ENCODE results near the gene LRRC59. TPM values are rescaled to one million over a fixed set of nuclear protein-coding genes. Genes with fewer than 3 reads are reported as not detected.

Gene LRRC59
- total and polyA plus RNA-seq, 4 donors: 43.8 to 117 (median 79.2) TPM

DNA sequence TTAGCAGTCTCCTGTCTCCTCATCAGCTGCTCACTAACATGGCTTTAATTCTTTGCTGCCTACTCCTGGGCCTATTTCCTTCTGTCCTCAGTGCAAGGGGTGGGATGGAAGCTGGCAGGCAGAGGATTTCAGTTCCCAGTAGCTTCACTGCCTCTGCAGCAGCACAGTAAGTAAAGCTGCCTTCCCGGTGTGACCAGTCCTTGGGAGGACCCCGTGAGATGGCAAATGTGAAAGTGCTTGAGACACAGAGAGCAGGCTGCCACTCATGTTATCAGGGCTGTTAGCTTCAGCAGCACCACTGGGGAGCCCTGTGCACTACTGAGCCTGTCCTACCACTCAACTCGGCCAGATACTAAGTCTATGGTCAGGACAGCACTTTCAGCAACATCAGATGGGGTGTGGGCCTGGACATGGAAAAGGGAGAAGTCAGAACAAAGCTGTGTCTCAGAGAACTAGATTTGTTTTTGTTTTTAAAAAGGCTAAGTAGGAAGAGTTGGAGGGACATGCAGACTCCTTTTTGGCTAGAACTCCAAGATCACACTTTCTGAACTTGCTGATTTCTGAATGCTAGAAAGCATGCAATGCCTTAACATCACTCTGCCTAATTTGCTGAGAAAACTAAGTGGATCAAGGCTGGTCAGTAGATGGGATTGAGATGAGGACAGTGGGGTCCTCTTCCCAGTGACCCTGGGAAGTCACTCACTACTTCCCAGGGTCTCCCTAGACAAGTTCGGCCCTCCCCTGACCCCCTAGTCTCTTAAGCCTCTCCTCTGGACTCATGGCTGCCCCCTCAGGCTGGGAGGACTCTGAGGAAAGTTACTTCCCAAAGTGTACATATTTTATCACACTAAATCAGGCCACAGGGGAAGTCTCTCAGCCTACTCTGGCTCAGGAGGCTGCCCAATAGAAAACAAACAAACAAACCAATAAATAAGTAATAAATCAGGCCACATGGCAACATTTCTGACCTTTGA, 29.8 kb upstream of the LRRC59 start:
- Histone ChIP-seq H3K36me3 (ENCODE audit: control insufficient read depth in 4 of 4, insufficient read depth in 4 of 4, low read length in 4 of 4) (peaks cover 0 to 9% (median under 1%) of the 10 kb centered on the region in 4 donors), H3K9me3 (ENCODE audit: control insufficient read depth in 4 of 4, insufficient read depth in 3 of 4, low read length in 3 of 4) (no peaks in the 10 kb centered on the region), H3K27me3 (ENCODE audit: control insufficient read depth in 3 of 3, insufficient read depth in 3 of 3, low read length in 2 of 3) (no peaks in the 10 kb centered on the region), H3K27ac (ENCODE audit: low read depth in 1 of 2, low read length in 1 of 2) (peak overlapping the region; percentile 15 to 86), H3K4me3 (peak overlapping the region; percentile 73), H3K9ac (ENCODE audit: insufficient read depth in 1 of 2, low read length in 2 of 2) (peak overlapping the region in 1 of 2 donors; percentile 63), H3K4me1 (ENCODE audit: control insufficient read depth in 5 of 5, insufficient read depth in 5 of 5, low read length in 5 of 5) (peaks cover 0 to 49% (median 18%) of the 10 kb centered on the region in 5 donors)
- TF ChIP-seq, protein P1, sequence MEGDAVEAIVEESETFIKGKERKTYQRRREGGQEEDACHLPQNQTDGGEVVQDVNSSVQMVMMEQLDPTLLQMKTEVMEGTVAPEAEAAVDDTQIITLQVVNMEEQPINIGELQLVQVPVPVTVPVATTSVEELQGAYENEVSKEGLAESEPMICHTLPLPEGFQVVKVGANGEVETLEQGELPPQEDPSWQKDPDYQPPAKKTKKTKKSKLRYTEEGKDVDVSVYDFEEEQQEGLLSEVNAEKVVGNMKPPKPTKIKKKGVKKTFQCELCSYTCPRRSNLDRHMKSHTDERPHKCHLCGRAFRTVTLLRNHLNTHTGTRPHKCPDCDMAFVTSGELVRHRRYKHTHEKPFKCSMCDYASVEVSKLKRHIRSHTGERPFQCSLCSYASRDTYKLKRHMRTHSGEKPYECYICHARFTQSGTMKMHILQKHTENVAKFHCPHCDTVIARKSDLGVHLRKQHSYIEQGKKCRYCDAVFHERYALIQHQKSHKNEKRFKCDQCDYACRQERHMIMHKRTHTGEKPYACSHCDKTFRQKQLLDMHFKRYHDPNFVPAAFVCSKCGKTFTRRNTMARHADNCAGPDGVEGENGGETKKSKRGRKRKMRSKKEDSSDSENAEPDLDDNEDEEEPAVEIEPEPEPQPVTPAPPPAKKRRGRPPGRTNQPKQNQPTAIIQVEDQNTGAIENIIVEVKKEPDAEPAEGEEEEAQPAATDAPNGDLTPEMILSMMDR (IDR thresholded peaks at IDR 0.05; ENCODE audit: control extremely low read depth, extremely low read depth): no peak
- WGBS, 2 donors: 19 to 23% methylated on average over 4 of the region's 4 CpGs
- ATAC-seq (ENCODE audit: insufficient read depth, low FRiP score): peak; percentile 37
- peak; percentile 56 to 71 (median 62) for DNase-seq

DNA sequence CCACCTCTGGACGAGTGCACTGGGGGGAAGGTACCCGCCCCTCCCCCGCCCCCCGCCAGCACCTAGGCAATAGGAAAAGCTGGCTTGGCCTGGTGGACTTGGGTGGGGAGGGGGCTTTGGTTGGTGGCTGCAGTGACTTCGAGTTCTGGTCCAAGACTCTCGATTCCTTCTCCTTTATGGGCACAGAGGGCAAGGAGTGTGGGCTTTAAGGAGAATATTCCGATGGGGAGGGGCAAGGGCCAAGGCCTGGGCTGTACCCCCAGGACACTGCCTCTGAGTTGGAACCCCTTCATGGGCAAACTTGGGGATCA, 29.1 kb upstream of the LRRC59 start:
- TF ChIP-seq, protein P1 (IDR thresholded peaks at IDR 0.05; ENCODE audit: control extremely low read depth, extremely low read depth): no peak
- H3K4me1 ChIP-seq (ENCODE audit: control insufficient read depth in 5 of 5, insufficient read depth in 5 of 5, low read length in 5 of 5): peaks cover 0 to 52% (median 18%) of the 10 kb centered on the region in 5 donors
- no peaks in the 10 kb centered on the region for H3K27me3 ChIP-seq (ENCODE audit: control insufficient read depth in 3 of 3, insufficient read depth in 3 of 3, low read length in 2 of 3)
- H3K9ac ChIP-seq (ENCODE audit: insufficient read depth in 1 of 2, low read length in 2 of 2): peak overlapping the region in 1 of 2 donors; percentile 63
- peak overlapping the region; percentile 73 for H3K4me3 ChIP-seq
- ATAC-seq (ENCODE audit: insufficient read depth, low FRiP score) (no peak), DNase-seq (no peak)
- 0 to 2% methylated on average over 7 of the region's 7 CpGs for WGBS, 2 donors
- H3K9me3 ChIP-seq (ENCODE audit: control insufficient read depth in 4 of 4, insufficient read depth in 3 of 4, low read length in 3 of 4): no peaks in the 10 kb centered on the region
- peak overlapping the region; percentile 15 to 86 for H3K27ac ChIP-seq (ENCODE audit: low read depth in 1 of 2, low read length in 1 of 2)
- H3K36me3 ChIP-seq (ENCODE audit: control insufficient read depth in 4 of 4, insufficient read depth in 4 of 4, low read length in 4 of 4): peaks cover 0 to 9% (median under 1%) of the 10 kb centered on the region in 4 donors

DNA sequence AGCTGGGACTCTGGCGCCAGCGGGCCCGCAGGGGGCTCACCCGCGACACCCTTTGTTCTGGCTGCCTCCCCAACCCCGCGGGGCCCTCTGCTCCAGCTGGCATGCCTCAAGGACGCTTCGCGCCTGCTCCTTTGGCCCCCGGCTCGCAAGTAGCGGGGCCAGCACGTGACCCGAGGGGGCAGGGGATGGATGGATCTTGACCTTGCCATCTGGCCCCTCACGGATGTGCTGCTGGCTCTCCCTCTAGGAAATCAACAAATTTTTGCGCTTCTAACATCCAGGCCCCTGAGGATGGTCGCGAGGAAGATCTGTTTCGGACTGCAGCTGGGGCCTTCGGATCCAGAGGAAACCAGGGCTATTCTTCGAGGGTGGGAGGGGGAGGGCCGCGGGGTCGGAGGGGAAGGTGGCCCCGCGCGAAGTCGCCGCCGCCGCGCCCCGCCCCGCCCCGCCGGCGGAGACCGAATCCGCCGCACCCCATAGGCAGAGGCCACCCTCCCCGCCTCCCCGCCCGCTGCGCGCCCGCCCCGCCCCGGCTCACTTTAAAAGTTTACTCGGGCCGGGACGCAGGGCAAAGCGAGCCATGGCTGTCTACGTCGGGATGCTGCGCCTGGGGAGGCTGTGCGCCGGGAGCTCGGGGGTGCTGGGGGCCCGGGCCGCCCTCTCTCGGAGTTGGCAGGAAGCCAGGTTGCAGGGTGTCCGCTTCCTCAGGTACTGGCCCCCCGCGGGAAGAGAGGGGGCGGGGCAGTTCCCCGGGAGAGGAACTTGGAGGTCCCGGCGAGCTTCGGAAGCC, 28.6 kb upstream of the LRRC59 start, which contains the start of gene ACSF2:
Gene ACSF2, plus strand, starts transcription at position 537 of the 790 bp plus-strand sequence. Its CDS starts 44 bp downstream, at position 581.
- Histone ChIP-seq H3K9ac (ENCODE audit: insufficient read depth in 1 of 2, low read length in 2 of 2) (peak within 1 kb of the TSS; percentile 51 to 78), H3K36me3 (ENCODE audit: control insufficient read depth in 4 of 4, insufficient read depth in 4 of 4, low read length in 4 of 4) (peaks cover 0 to 9% (median 0%) of the 10 kb centered on the region in 4 donors), H3K9me3 (ENCODE audit: control insufficient read depth in 4 of 4, insufficient read depth in 3 of 4, low read length in 3 of 4) (no peaks in the 10 kb centered on the region), H3K4me3 (peak within 1 kb of the TSS; percentile 73), H3K4me1 (ENCODE audit: control insufficient read depth in 5 of 5, insufficient read depth in 5 of 5, low read length in 5 of 5) (peaks cover 0 to 52% (median 20%) of the 10 kb centered on the region in 5 donors), H3K27ac (ENCODE audit: low read depth in 1 of 2, low read length in 1 of 2) (peak within 1 kb of the TSS; percentile 15 to 86), H3K27me3 (ENCODE audit: control insufficient read depth in 3 of 3, insufficient read depth in 3 of 3, low read length in 2 of 3) (no peaks in the 10 kb centered on the region)
- TF ChIP-seq, protein P1 (IDR thresholded peaks at IDR 0.05; ENCODE audit: control extremely low read depth, extremely low read depth): no peak
- ATAC-seq (ENCODE audit: insufficient read depth, low FRiP score): peak; percentile 84
- DNase-seq: peak; percentile 87 to 91 (median 89)
- 1 to 2% methylated on average over 65 to 70 of the region's 70 CpGs for WGBS, 2 donors
